Activated naive CD8-positive, alpha-beta T cell treated with anti-CD3 and anti-CD28 coated beads, Interleukin-2, amount 10 ng/mL, durations not matched to agents 7 days and 5 days (primary cell): ENCODE results near the gene ATE1. TPM values are rescaled to one million over a fixed set of nuclear protein-coding genes. Genes with fewer than 3 reads are reported as not detected.
"Not testable (repeated sequence)": the region's sequence is repeated elsewhere in the genome, so short reads cannot be mapped to it uniquely, and the experiment has no call there.

Experiments used
- ATAC-seq: fragments of 150-1000 bp; cut with Tn5 transposase; one replicate; pipeline ENCODE4 v1.10.0; 2021; ENCODE audit warnings: low read depth, moderate library complexity
- POLR2A ChIA-PET: fragments of 350-600 bp; sonication (Branson Sonifier 250); formaldehyde crosslinking; loops from one replicate; lab custom pipeline; 2021; ENCODE audit warnings: antibody characterized with exemption; lab: Charles Lee
- DNase-seq: peaks from one replicate; pipeline ENCODE4 v3.0.0; 2021
- H3K27ac Mint-ChIP-seq: one replicate; pipeline ENCODE4 v1.8.0; 2022; ENCODE audit warnings: mild to moderate bottlenecking, mixed read lengths
- H3K27me3 Mint-ChIP-seq: one replicate; pipeline ENCODE4 v1.8.0; 2022; ENCODE audit warnings: mild to moderate bottlenecking, moderate library complexity, mixed read lengths
- H3K36me3 Mint-ChIP-seq: one replicate; pipeline ENCODE4 v1.8.0; 2021; ENCODE audit warnings: mild to moderate bottlenecking, mixed read lengths
- H3K4me1 Mint-ChIP-seq: one replicate; pipeline ENCODE4 v1.8.0; 2021; ENCODE audit warnings: mixed read lengths
- H3K4me3 Mint-ChIP-seq: one replicate; pipeline ENCODE4 v1.8.0; 2022; ENCODE audit warnings: mild to moderate bottlenecking, moderate library complexity, mixed read lengths
- H3K9me3 Mint-ChIP-seq: one replicate; pipeline ENCODE4 v1.8.0; 2021; ENCODE audit warnings: mixed read lengths
- total RNA-seq, 2 experiments: library from RNA; stranded (reverse); gene quantifications; one replicate each; pipeline ENCODE4 v1.2.3, GENCODE V29; 2021

Gene ATE1
- total RNA-seq, 2 experiments from 2014 or later, result 21.9 to 27.1 TPM

GRCh38 chr10:121826773-121827172, 101.1 kb downstream of the ATE1 start:
- H3K9me3 Mint-ChIP-seq, DNase-seq, H3K4me3 Mint-ChIP-seq, H3K4me1 Mint-ChIP-seq, ATAC-seq, POLR2A ChIA-PET, H3K27ac Mint-ChIP-seq, H3K27me3 Mint-ChIP-seq: not testable (repeated sequence)
- peaks cover 12% of the 10 kb centered on the region for H3K36me3 Mint-ChIP-seq

GRCh38 chr10:121823993-121824463, 103.8 kb downstream of the ATE1 start:
- no peaks in the 10 kb centered on the region for H3K4me1 Mint-ChIP-seq
- POLR2A ChIA-PET, result no interaction called here
- H3K27me3 Mint-ChIP-seq, result no peaks in the 10 kb centered on the region
- peaks cover 9% of the 10 kb centered on the region for H3K36me3 Mint-ChIP-seq
- H3K4me3 Mint-ChIP-seq, result no peak overlapping the region
- DNase-seq, result no peak
- no peaks in the 10 kb centered on the region for H3K9me3 Mint-ChIP-seq
- ATAC-seq, result no peak
- no peak overlapping the region for H3K27ac Mint-ChIP-seq

GRCh38 chr10:121822724-121823123, 105.1 kb downstream of the ATE1 start:
- no peak for ATAC-seq
- POLR2A ChIA-PET, result no interaction called here
- no peak overlapping the region for H3K4me3 Mint-ChIP-seq
- H3K4me1 Mint-ChIP-seq, result no peaks in the 10 kb centered on the region
- no peaks in the 10 kb centered on the region for H3K9me3 Mint-ChIP-seq
- H3K36me3 Mint-ChIP-seq, result peaks cover 6% of the 10 kb centered on the region
- no peak for DNase-seq
- no peaks in the 10 kb centered on the region for H3K27me3 Mint-ChIP-seq
- H3K27ac Mint-ChIP-seq, result no peak overlapping the region

- H3K27me3 Mint-ChIP-seq, result no peaks in the 10 kb centered on the region
- POLR2A ChIA-PET, result no interaction called here
- ATAC-seq (no peak), DNase-seq (no peak)
- H3K27ac Mint-ChIP-seq, result no peak overlapping the region
- peaks cover 4% of the 10 kb centered on the region for H3K36me3 Mint-ChIP-seq
- no peak overlapping the region for H3K4me3 Mint-ChIP-seq
- no peaks in the 10 kb centered on the region for H3K4me1 Mint-ChIP-seq
- no peaks in the 10 kb centered on the region for H3K9me3 Mint-ChIP-seq
Observed at GRCh38 chr10:121822180-121822579, 105.7 kb downstream of the ATE1 start.

GRCh38 chr10:121819049-121819448, 108.8 kb downstream of the ATE1 start:
- POLR2A ChIA-PET, result no interaction called here

GRCh38 chr10:121818599-121818998, 109.2 kb downstream of the ATE1 start:
- H3K27ac Mint-ChIP-seq, result no peak overlapping the region
- H3K9me3 Mint-ChIP-seq, result no peaks in the 10 kb centered on the region
- no peaks in the 10 kb centered on the region for H3K36me3 Mint-ChIP-seq
- no peak overlapping the region for H3K4me3 Mint-ChIP-seq
- no peak for ATAC-seq
- H3K27me3 Mint-ChIP-seq, result no peaks in the 10 kb centered on the region
- DNase-seq, result no peak
- POLR2A ChIA-PET, result no interaction called here
- H3K4me1 Mint-ChIP-seq, result no peaks in the 10 kb centered on the region

More at GRCh38 chr10:121819049-121819448, 108.8 kb downstream of the ATE1 start:
- Mint-ChIP-seq H3K4me1 (no peaks in the 10 kb centered on the region), H3K27me3 (no peaks in the 10 kb centered on the region), H3K36me3 (no peaks in the 10 kb centered on the region), H3K4me3 (no peak overlapping the region), H3K27ac (no peak overlapping the region), H3K9me3 (no peaks in the 10 kb centered on the region)
- no peak for DNase-seq
- no peak for ATAC-seq

- no peak overlapping the region for H3K4me3 Mint-ChIP-seq
- POLR2A ChIA-PET, result no interaction called here
- no peak overlapping the region for H3K27ac Mint-ChIP-seq
- no peak for ATAC-seq
- no peaks in the 10 kb centered on the region for H3K27me3 Mint-ChIP-seq
- no peaks in the 10 kb centered on the region for H3K36me3 Mint-ChIP-seq
- H3K9me3 Mint-ChIP-seq, result no peaks in the 10 kb centered on the region
- H3K4me1 Mint-ChIP-seq, result no peaks in the 10 kb centered on the region
- no peak for DNase-seq
Observed at GRCh38 chr10:121816197-121816596, 111.6 kb downstream of the ATE1 start.

- Mint-ChIP-seq H3K4me1 (no peaks in the 10 kb centered on the region), H3K4me3 (no peak overlapping the region), H3K9me3 (no peaks in the 10 kb centered on the region), H3K36me3 (no peaks in the 10 kb centered on the region), H3K27ac (no peak overlapping the region), H3K27me3 (no peaks in the 10 kb centered on the region)
- DNase-seq (no peak), ATAC-seq (no peak)
- POLR2A ChIA-PET, result no interaction called here
Observed at GRCh38 chr10:121813857-121814256, 114.0 kb downstream of the ATE1 start.

- no peak for ATAC-seq
- H3K36me3 Mint-ChIP-seq, result no peaks in the 10 kb centered on the region
- no peaks in the 10 kb centered on the region for H3K27me3 Mint-ChIP-seq
- no peak overlapping the region for H3K27ac Mint-ChIP-seq
- H3K4me1 Mint-ChIP-seq, result no peaks in the 10 kb centered on the region
- no peak for DNase-seq
- no peaks in the 10 kb centered on the region for H3K9me3 Mint-ChIP-seq
- H3K4me3 Mint-ChIP-seq, result no peak overlapping the region
- POLR2A ChIA-PET, result no interaction called here
Observed at GRCh38 chr10:121813211-121813815, 114.5 kb downstream of the ATE1 start.

GRCh38 chr10:121812031-121812430, 115.8 kb downstream of the ATE1 start:
- no peaks in the 10 kb centered on the region for H3K36me3 Mint-ChIP-seq
- no peak for ATAC-seq
- H3K4me1 Mint-ChIP-seq, result no peaks in the 10 kb centered on the region
- POLR2A ChIA-PET, result no interaction called here
- no peak for DNase-seq
- no peaks in the 10 kb centered on the region for H3K27me3 Mint-ChIP-seq
- H3K27ac Mint-ChIP-seq, result no peak overlapping the region
- H3K9me3 Mint-ChIP-seq, result no peaks in the 10 kb centered on the region
- H3K4me3 Mint-ChIP-seq, result no peak overlapping the region

- no peaks in the 10 kb centered on the region for H3K4me1 Mint-ChIP-seq
- no peak overlapping the region for H3K4me3 Mint-ChIP-seq
- no peaks in the 10 kb centered on the region for H3K36me3 Mint-ChIP-seq
- no peaks in the 10 kb centered on the region for H3K27me3 Mint-ChIP-seq
- H3K27ac Mint-ChIP-seq, result no peak overlapping the region
- POLR2A ChIA-PET, result no interaction called here
- H3K9me3 Mint-ChIP-seq, result no peaks in the 10 kb centered on the region
- DNase-seq (no peak), ATAC-seq (no peak)
Observed at GRCh38 chr10:121811386-121811785, 116.4 kb downstream of the ATE1 start.

GRCh38 chr10:121808835-121809234, 119.0 kb downstream of the ATE1 start:
- H3K27me3 Mint-ChIP-seq, result no peaks in the 10 kb centered on the region
- H3K4me3 Mint-ChIP-seq, result no peak overlapping the region
- no peaks in the 10 kb centered on the region for H3K9me3 Mint-ChIP-seq
- no peak overlapping the region for H3K27ac Mint-ChIP-seq
- POLR2A ChIA-PET, result interaction anchor here (0.6 kb wide), 1 partner anchor 85 kb away, joined by 3 read pairs; no protein-coding TSS in a partner anchor
- DNase-seq (no peak), ATAC-seq (no peak)
- H3K4me1 Mint-ChIP-seq, result no peaks in the 10 kb centered on the region
- no peaks in the 10 kb centered on the region for H3K36me3 Mint-ChIP-seq

GRCh38 chr10:121804460-121804859, 123.4 kb downstream of the ATE1 start:
- H3K36me3 Mint-ChIP-seq, result no peaks in the 10 kb centered on the region
- H3K9me3 Mint-ChIP-seq, result peaks cover 2% of the 10 kb centered on the region
- no peak overlapping the region for H3K27ac Mint-ChIP-seq
- DNase-seq (no peak), ATAC-seq (no peak)
- H3K4me3 Mint-ChIP-seq, result no peak overlapping the region
- POLR2A ChIA-PET, result no interaction called here
- H3K27me3 Mint-ChIP-seq, result no peaks in the 10 kb centered on the region
- no peaks in the 10 kb centered on the region for H3K4me1 Mint-ChIP-seq

GRCh38 chr10:121803611-121804010, 124.2 kb downstream of the ATE1 start:
- no peak for ATAC-seq
- H3K27me3 Mint-ChIP-seq, result no peaks in the 10 kb centered on the region
- no peak overlapping the region for H3K4me3 Mint-ChIP-seq
- POLR2A ChIA-PET, result no interaction called here
- H3K4me1 Mint-ChIP-seq, result peaks cover 3% of the 10 kb centered on the region
- no peak for DNase-seq
- peaks cover 2% of the 10 kb centered on the region for H3K36me3 Mint-ChIP-seq
- no peak overlapping the region for H3K27ac Mint-ChIP-seq
- H3K9me3 Mint-ChIP-seq, result peaks cover 2% of the 10 kb centered on the region
